SIG-M5 treated with dmso at 0.1 percent for 504 hours (cell line): Measurements from ENCODE around the gene CNTFR.
"Not testable (repeated sequence)": the region's sequence is repeated elsewhere in the genome, so short reads cannot be mapped to it uniquely, and the experiment has no call there.

ENCODE experiments used
- DNase-seq: peaks from one replicate; lab custom pipeline; 2025; ENCODE audit not compliant: unreplicated experiment; lab: John Stamatoyannopoulos, UW

The CNTFR gene

DNA sequence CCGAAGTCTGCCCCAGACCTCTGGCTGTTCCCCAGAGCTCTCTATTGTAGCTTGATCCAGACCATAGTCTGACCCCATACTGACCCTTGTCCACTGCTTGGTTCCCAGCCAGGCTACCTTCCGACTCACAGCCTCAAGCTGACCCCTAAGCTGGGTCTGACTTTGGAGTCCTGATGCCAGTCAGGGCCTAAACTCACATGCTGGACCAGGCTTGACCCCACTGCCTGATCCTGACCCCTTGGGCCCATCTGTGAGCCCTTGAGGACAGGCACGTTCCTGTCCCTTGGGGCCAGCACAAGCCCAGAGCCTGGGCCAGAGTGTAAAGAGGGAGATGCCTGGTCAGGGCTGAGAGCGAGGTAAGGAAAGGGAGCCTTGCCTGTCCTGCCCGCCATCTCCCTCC lies 34.0 kb downstream of the CNTFR start:
- no peak for DNase-seq

DNA sequence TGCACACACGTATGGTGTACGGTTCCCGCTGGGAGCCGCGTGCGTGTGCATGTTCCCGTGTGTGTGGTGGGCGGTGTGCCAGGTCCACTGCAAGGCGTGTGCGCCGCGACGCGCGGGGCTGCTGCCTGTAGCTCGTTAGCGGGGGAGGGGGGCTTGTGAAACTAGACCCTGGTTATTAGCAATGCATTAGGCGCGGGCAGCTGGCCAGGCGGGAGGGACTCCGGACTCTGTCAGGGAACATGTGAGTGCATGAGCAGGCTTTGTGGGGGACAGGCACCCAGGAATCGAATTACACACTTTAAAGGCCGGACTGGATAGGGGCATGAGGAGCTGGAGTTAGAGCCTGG lies 34.5 kb downstream of the CNTFR start:
- DNase-seq: no peak

DNA sequence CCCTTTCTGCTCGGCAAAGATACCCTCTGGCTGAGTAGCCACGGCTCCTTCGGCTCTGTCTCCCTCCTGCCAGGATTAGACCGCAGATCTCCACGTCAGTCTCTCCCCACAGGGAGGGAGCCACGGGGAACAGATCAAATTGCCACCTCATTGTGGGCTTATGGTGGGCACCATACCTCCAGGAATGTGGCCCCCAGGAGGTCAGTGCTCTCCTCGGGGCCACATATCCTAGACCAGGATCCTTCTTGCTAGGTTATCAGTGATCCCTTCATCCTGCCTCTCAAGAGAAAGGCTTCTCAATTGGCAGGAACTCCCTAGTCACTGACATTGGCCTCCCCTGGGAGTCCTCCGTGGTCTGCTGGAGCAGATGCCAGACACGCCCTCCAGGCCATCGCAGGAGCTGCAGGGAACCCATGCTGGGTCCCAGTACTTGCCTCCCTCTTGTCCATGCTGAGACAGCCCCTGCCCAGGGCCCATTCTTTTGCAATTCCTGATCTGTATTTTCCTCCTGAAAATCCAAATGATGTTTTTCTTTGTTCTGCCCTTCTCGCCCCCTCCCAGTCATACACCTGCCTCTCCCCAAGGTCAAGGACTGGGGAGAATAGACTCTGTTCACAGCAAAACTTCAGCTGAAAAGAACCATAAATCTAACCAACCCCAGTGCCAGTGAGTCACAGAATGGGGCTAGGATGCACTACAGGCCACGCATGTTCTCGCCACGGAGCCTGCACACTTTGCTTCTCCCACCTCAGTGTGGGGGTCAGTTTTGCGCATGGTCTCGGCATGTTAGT lies 35.1 kb downstream of the CNTFR start:
- DNase-seq: no peak

DNA sequence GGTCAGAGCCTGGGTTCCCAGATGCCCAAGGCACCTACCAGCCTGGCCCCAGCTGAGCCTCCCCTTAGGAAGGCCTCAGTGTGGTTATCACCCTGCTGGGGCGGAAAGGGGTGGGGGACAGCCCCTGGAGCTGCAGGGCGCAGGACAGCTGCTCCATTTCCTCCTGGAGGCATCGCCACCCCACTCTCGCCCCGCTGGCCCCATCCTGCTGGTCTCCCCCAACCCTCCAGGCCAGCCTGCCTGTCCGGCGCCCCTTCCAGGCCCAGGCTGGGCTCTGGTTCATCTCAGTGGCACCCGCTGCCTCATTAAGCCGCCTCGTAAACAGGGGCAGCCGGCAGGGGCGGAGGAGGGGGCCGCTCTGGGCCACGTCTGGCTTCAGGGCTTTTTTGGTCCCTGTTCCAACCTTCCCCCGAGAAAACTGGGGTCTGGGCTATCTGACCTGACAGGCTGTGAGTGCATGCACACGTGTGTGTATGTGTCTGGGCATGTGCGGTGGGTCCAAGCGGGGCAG lies 36.0 kb downstream of the CNTFR start:
- DNase-seq: no peak

DNA sequence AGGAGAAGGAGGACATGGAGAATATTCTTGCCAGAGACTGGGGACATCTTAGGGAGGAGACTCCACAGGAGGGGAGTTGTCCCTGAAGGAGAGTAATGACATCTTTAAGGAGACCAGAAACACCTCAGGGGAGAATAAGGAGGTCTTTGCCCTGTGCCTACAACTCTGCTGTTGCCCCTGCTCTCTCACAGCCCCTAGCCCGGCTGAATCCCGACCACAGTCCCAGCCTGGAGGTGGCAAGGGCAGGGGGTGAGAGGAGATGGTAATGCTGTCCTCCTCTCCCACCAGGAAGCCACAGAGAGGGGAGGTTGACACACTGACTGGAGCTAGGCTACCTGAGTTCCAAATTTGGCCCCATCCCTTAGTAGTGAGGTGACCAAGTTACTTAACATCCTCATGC lies 36.5 kb downstream of the CNTFR start:
- DNase-seq: no peak

DNA sequence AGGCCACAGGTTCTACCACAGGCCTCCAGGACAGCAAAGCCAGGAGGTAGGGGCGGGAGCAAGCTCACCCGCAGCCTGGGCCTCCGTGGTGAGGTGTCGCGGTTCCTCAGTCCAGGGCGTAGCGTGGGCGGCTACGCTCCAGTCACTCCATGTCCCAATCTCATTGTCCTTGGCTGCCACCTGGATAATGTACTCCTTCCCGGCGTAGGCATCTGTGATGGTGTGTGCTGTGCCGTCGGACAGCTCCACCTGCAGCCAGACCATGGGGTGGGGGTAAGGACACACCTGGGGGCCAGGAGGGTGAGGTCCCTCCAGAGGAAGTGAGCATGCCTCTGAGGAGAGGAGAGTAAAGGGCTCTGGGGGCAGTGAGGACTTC lies 36.9 kb downstream of the CNTFR start:
- DNase-seq: no peak

DNA sequence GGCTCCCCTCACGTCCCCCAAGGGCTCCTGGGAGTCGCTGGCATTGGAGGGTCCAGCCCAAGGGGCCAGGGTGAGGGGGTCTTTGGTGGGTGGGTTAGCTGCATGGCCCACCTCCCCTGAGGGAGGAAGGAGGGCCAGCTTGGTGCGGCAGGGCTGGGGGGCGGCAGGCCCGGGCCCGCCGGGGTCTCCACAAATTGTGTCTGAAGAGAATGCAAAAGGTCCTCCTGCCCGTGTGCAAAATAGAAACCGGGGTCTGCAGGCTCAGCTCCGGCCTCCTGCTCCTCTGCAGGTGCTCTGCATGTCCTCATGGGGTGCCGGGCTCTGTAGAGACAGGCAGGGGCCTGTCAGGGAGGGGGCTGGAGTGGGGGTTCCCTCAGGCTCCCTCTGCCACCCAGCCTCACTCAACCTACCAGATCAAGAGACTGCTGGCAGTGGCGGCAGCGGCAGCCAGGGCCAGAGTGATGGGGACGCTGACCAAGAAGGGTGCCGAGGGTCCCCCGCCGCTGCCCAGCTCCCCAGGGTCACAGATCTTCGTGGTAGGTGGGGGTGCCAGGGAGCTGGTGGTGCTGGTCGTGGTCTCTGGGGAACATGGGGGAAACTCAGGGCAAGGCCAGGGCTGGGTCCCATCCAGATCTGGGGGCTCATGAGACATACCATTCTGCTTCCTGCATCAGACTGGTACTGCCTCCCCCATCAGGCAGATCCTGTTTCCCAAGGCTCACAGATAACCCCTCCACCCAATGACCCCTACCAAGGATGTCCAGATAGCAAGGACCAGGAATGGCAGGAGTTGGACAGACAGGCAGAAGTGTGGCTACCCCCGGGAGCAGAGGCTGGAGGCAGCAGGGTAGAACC lies 37.5 kb downstream of the CNTFR start:
- DNase-seq: no peak

DNA sequence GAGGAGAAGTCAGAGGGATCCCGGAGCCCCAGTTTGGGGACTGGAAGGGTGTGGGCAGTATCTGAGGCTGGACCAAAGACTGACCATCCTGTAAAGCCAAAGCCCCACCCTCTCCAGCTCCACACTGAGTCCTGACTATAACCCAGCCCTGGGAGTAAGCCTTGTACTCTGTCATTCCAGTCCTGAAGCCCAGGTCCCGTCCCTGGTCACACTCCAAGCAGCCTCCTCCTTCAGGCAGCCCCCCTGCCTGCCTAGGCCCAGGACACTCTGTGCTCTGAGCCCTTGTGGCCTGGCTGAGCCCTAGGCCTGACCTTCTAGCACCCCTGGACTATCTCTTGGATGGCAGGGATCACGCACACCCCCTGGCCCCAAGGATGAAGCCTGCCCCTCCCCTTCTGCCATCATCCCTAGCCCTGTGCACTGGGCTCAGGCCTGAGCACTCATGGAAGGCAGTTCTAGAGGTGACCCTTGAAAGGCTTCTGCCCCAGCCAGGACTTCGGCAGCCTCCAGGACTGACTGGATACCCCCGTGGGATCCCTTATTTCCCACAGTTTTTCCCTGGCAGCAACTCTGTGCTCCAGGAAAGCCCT lies 38.7 kb downstream of the CNTFR start:
- no peak for DNase-seq

DNA sequence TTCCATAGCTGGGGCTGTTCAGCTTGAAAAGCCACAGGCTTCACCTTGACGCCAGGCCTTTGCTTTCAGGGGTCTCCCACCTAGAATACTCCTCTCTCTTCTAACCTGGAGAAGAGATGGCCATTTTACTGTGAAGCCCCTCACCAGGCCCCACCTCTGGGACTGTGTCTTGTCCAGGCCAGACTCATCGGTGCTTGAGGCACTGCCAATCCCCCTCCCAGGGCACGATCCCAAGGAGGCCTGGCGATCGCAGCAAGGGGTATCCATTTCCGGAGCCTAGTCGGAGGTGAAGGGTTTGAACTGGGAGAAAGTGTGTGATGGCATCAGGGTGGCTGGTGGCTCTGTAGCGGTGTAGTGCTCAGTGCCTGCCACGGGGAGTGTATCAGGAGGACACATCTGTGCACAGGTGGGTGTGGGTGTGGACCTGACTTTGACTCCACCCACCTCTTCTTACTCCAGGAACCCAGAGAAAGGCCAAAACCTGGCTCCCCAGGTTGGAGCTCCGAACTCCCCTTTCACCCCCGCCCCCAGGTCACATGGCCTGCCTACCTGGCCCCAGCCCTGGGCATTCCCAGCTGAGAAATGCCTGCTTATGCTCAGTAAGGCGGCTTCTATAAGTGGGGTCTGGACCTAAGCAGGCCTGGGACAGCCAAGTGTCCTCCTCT lies 39.4 kb downstream of the CNTFR start:
- DNase-seq: no peak

DNA sequence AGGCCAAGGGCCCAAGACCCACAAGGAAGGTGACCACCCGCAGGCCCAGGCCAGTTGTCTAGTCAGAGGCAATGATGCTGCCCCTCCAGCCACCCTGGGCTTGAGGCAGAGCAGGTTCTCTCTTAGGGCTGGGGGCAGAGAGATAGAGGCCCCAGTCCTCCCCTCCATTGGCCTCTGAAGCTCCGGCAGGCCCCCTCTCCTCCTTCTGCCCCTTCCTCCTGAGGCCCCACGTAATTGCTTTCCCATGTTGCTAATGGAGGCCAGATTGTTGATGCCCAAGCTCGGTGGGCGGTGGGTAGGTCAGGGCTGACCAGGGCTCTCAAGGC lies 40.2 kb downstream of the CNTFR start:
- DNase-seq: no peak

DNA sequence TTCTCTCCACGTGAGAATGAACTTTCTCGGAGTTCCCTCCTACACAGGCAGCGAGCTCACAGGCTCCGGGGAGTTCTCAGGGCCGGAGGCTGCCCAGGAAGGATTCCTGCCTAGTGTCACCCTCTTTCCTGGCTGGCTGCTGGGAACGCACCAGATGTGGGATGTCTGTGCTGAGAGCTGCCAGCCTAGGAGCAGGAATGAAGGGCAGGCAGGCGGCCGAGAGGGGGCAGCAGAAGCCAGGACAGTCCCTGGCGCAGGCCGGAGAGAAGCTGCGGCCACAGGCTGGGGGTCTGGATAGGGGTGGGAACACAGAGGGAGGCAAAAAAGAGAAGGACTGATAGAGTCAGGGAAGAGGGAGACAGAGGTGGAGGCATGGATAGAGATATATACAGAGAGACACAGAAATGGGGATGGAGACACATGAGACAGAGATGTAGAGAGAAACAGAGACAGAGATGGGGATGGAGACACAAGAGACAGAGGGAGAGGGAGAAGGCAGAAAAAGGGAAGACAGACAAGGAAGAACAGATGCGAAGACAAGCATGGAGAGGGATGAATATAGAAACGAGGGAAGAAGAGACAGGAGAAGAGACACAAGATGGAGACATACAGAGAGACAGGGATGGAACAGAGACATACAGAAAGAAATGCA lies 41.4 kb downstream of the CNTFR start:
- no peak for DNase-seq

DNA sequence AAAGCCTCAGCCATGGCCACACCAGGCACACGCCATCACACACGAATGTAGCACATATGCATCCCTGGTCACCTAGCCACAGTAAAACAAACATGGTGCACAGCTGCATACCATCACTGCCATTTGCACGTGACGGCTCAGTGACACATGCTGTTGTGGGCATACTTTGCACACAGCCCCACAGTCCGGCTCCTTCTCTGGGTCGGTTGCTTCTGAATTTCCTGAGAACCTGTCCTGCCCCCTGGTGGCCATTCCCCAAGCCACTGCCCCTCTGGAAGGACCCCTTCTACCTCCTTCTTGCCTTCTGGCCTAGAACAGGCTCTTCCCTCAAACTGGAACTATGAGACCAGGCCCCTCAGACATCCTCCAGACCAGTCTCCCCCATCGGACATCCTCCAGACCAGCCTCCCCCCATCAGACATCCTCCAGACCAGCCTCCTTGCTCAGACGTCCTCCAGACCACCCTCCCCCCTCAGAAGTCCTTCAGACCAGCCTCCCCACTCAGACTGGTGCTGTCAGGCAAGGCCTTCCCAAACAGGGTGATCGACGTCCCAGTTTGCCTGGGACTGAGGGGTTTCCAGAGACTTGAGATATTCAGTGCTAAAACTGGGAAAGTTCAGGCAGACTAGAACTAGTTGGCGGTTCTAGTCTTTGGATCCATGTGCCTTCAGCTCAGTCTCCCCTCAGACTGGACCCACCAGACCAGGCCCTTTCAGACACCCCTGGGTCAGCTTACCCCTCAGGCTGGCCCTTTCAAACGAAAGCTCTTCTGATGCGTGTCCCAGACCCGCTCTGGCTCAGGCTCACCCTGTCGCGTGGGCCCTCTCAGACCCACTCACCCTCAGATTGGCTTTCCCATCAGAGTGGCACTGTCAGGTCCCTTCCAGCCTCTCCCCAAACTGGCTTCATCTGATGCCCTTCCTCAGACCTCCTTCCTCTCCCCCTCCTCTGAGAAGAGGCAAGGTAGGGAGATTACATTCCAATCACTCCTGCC lies 42.4 kb downstream of the CNTFR start:
- DNase-seq: peak; percentile 46

DNA sequence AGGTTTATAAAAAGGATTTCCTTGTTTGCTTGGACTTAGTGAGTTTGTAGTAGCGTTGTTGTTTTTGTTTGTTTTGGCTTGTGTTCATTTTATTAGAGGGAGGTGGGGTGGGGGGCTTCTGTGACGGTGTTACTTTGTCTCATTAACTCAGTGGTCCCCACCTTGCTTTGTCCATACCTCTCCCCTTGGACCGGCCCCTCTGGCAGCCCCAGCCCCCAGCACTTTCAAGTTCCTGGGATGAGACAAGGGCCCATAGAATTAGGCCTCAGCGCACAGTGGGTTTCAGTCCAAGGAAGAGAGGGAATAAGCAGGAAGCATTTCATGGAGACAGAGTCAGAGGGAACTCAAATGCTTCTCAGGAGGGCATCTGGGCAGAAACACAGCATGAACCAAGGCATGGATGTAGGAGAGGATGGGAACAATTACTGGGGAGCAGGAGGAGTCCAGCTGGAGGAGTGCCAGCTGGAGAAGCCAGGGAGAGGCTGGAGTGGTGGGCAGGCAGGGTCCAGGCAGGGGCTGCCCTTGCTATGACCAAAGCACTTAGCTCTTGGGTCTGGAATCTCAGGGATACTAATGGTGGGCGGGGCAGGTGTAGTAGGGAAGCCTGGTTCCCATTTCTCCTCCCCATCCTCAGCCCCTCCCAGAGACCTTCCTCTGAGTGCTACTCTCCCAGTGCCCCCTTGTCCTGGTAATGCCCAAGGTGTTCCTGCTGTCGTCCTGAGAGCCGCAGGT lies 43.3 kb downstream of the CNTFR start:
- no peak for DNase-seq

DNA sequence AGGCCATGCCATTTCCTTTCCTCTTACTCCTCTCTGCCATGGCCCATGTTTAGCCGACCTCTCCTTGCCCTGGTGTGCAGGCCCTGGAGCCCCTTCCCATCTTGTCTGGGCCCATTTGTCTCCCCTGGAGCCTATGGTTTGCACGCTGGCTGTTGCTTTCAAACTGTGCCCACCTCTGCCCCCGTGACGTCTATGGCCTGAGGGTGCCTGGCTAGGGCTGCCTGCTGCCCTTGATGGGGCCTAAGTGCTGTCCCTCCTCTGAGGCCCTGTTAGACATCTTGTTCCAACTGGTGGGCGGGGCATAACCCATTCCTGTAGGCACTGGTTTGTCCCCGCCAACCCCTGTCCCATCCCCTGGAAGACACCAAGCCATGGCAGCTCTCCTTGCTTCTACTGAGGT lies 44.0 kb downstream of the CNTFR start:
- DNase-seq: no peak

DNA sequence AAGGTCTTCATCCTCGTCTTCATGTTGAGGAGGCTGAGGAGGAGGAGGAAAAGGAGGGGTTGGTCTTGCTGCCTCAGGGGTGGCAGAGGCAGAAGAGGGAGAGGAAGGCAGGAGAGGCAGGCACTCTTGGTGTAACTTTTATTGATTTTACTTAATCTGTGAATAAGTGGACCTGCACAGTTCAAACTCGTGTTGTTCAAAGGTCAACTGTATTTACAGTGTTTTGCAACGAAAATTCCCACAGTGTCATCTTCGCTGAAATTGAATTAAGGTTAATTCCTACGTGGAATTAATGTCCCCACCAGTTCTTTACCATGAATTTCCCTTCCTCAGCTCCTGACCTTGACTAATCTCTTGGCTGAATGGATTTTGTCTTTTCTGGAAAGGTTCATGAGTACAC lies 45.5 kb downstream of the CNTFR start:
- DNase-seq: no peak

DNA sequence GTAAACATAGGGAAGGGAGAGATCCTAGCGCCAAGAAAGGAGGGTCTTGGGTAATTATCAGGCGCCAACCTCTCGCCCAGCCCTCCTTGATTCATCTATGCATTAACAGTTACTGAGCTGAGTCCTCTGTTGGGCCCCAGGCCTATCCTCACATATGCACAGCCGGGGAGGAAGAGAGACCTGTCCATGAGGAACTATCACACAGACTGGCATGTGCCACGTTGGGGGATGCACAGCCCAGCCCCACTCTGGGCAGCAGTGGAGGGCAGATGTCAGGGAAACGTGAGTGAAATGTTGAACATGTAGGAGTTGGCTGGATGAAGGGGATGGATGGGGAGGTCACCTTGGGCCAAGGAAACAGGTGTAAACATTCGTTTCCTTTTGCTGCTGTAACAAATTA lies 48.0 kb downstream of the CNTFR start:
- no peak for DNase-seq

DNA sequence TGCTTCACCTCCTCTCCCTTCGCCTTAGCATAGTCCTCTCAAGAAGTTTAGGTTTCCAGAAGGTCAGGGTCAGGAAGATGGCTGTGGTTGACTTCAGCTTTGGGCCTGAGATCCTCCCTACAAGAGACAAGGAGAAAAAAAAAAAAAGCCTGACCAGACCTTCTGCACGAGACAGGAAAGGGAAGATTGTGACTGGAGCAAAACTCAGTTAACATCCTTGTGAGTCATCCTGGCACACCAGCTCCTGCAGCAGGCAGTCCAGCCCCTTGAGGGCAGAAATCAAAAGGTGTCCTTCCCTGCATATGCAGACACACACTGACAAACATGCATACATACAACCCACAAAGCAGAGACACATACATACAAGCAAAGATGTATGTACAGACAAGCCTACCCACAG lies 48.7 kb downstream of the CNTFR start:
- no peak for DNase-seq

DNA sequence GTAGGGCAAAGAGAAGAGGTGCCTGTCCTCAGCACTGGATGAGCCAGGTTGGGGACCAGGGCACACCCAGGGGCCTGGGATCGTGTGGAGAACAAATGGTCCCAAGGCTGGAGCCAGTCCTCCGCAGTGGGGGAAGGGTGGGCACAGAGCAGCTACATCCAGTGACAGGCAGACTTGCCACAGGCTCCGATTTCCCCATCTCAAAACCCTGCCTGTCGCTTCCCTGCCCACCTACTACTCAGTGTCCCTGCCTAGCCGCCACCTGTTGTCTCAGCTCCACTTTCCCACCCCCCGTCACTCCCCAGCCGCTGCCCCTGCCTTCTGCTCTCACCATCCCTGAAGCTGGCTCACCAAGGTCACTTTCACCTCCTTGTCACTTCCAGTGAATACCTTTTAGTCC lies 52.8 kb downstream of the CNTFR start:
- no peak for DNase-seq

DNA sequence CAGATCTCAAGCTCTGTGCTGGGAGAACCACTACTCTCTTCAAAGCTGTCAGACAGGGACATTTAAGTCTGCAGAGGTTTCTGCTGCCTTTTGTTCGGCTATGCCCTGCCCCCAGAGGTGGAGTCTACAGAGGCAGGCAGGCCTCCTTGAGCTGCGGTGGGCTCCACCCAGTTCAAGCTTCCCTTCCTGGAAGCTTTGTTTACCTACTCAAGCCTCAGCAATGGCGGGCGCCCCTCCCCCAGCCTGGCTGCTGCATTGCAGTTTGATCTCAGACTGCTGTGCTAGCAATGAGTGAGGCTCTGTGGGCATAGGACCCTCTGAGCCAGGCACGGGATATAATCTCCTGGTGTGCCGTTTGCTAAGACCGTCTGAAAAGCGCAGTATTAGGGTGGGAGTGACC lies 57.5 kb downstream of the CNTFR start:
- not testable (repeated sequence) for DNase-seq
